MM.1S (cell line): ENCODE measurements around the gene FEZF1.

ENCODE experiments used
- CTCF ChIP-seq: fragments of 300-600 bp; sonication (generic); IDR thresholded peaks from 2 replicates; pipeline ENCODE4 v1.5.1; 2016; ENCODE audit warnings: antibody characterized with exemption, low read length, mixed read lengths
- EZH2 ChIP-seq: fragments of 300-600 bp; sonication (generic); optimal IDR thresholded peaks from 2 replicates; pipeline ENCODE3; 2017; ENCODE audit warnings: low read depth, mild to moderate bottlenecking, antibody characterized with exemption, low read length, mixed read lengths

GRCh38 chr7:122291189-122291588, 13.4 kb downstream of the FEZF1 start:
- TF ChIP-seq CTCF (no peak), EZH2 (no peak)
